Measurements from ENCODE around the gene MDH1B. TPM values are rescaled to one million over a fixed set of nuclear protein-coding genes. Genes with fewer than 3 reads are reported as not detected.
A peak's percentile ranks its signal among the peaks of the same experiment; 100 is the strongest.

Gene MDH1B
- total and polyA plus RNA-seq, 2 donors (not counting 1 experiment from before 2014, with no cell fraction given), result 0.73 to 0.99 TPM

DNA sequence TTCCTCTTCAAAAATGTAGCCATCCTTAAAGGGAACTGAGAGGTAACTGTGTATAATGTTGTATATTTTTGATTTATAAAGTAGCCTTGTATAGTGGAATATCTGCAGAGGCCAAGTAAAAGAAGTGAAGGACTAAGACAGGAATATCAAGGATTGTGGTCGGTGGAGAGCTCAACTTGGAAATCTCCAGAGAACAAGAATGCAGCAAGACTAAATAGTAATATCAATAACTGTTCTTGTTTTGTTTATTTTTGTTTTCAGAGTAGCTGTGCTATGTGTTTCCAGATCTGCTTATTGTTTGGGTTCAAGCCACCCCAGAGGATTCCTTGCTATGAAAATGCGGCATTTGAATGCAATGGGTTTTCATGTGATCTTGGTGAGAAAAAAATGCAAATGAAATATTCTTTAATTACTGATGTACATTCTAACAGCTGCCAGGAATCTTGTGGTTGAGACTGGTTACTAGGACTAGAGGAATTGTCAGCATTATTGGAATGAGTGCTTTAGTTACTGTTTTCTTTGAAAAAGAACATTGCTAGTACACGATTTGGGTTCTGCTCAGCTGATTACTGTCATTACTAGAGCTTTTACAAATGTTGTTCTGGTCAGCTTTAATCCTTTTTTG lies 25.3 kb upstream of the MDH1B start:
- H3K27ac ChIP-seq (ENCODE audit: insufficient read depth, low read length), result no peak overlapping the region
- H3K4me2 ChIP-seq (ENCODE audit: extremely low read depth, insufficient read depth, low read length), result no peak overlapping the region
- H3K27me3 ChIP-seq (ENCODE audit: control insufficient read depth, insufficient read depth, low read length), result no peaks in the 10 kb centered on the region
- peak in 1 of 2 donors; percentile 75 for DNase-seq (ENCODE audit: low read depth in 2 of 2)
- H3K9me3 ChIP-seq (ENCODE audit: control insufficient read depth, insufficient read depth, low read depth, low read length), result no peaks in the 10 kb centered on the region
- H2AFZ ChIP-seq (ENCODE audit: low read length), result no peak overlapping the region
- no peak overlapping the region for H3K4me3 ChIP-seq (replicated peaks in 1 of 4; ENCODE audit: control extremely low read depth in 1 of 4, insufficient read depth in 1 of 4, low read depth in 3 of 4, low read length in 4 of 4)
- H3K9ac ChIP-seq (ENCODE audit: insufficient read depth, low read length), result no peak overlapping the region
- H3K36me3 ChIP-seq (ENCODE audit: control insufficient read depth, insufficient read depth, low read length), result peaks cover 6% of the 10 kb centered on the region
- TF ChIP-seq, protein P1, sequence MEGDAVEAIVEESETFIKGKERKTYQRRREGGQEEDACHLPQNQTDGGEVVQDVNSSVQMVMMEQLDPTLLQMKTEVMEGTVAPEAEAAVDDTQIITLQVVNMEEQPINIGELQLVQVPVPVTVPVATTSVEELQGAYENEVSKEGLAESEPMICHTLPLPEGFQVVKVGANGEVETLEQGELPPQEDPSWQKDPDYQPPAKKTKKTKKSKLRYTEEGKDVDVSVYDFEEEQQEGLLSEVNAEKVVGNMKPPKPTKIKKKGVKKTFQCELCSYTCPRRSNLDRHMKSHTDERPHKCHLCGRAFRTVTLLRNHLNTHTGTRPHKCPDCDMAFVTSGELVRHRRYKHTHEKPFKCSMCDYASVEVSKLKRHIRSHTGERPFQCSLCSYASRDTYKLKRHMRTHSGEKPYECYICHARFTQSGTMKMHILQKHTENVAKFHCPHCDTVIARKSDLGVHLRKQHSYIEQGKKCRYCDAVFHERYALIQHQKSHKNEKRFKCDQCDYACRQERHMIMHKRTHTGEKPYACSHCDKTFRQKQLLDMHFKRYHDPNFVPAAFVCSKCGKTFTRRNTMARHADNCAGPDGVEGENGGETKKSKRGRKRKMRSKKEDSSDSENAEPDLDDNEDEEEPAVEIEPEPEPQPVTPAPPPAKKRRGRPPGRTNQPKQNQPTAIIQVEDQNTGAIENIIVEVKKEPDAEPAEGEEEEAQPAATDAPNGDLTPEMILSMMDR (conservative IDR thresholded peaks at IDR 0.05 in 1 of 2, IDR thresholded peaks at IDR 0.05 in 1 of 2; ENCODE audit: low read depth in 1 of 2, low read length in 2 of 2), result no peak
- no peak for TF ChIP-seq EZH2 (IDR thresholded peaks at IDR 0.05; ENCODE audit: low read length, missing control alignments)
- no peaks in the 10 kb centered on the region for H3K79me2 ChIP-seq (ENCODE audit: control insufficient read depth, insufficient read depth, low read length)
- H4K20me1 ChIP-seq (ENCODE audit: control insufficient read depth, extremely low read depth, insufficient read depth, low read length), result no peaks in the 10 kb centered on the region
- no peaks in the 10 kb centered on the region for H3K4me1 ChIP-seq (ENCODE audit: control insufficient read depth, extremely low read depth, insufficient read depth, low read length)

DNA sequence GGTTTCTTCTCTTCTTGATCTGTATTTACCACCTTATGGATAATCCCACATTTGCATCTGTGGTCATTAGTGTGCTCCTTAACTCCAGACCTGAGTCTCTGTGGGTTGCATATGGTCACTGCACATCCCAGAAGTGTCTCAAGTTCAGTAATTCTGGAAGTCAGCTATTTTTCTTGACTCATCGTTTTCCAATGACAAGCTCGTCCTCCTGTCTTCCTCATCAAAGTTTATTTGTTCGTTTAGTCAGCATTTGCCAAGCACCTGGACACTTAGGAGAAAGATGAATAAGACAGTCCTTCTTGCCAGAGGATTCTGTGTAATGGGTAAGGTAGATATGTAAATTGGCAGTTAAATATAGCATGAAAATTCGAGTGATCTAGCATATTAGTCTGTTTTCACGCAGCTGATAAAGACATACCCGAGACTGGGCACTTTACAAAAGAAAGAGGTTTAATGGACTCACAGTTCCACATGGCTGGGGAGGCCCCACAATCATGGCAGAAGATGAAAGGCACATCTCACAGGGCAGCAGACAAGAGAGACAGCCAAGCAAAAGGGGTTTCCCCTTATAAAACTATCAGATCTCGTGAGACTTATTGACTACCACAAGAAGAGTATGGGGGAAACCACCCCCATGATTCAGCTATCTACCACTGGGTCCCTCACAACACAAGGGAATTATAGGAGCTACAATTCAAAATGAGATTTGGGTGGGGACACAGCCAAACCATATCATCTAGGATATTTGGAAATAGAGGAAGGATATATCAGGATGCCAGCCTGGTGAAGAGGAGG lies 19.6 kb upstream of the MDH1B start:
- Histone ChIP-seq H3K36me3 (ENCODE audit: control insufficient read depth, insufficient read depth, low read length) (peaks cover 6% of the 10 kb centered on the region), H3K27me3 (ENCODE audit: control insufficient read depth, insufficient read depth, low read length) (no peaks in the 10 kb centered on the region), H3K4me1 (ENCODE audit: control insufficient read depth, extremely low read depth, insufficient read depth, low read length) (no peaks in the 10 kb centered on the region), H3K9ac (ENCODE audit: insufficient read depth, low read length) (no peak overlapping the region), H3K9me3 (ENCODE audit: control insufficient read depth, insufficient read depth, low read depth, low read length) (no peaks in the 10 kb centered on the region), H3K79me2 (ENCODE audit: control insufficient read depth, insufficient read depth, low read length) (peaks cover 3% of the 10 kb centered on the region), H2AFZ (ENCODE audit: low read length) (no peak overlapping the region), H3K4me3 (replicated peaks in 1 of 4; ENCODE audit: control extremely low read depth in 1 of 4, insufficient read depth in 1 of 4, low read depth in 3 of 4, low read length in 4 of 4) (no peak overlapping the region), H3K27ac (ENCODE audit: insufficient read depth, low read length) (no peak overlapping the region), H3K4me2 (ENCODE audit: extremely low read depth, insufficient read depth, low read length) (no peak overlapping the region), H4K20me1 (ENCODE audit: control insufficient read depth, extremely low read depth, insufficient read depth, low read length) (no peaks in the 10 kb centered on the region)
- DNase-seq (ENCODE audit: low read depth in 2 of 2), result no peak
- no peak for TF ChIP-seq EZH2 (IDR thresholded peaks at IDR 0.05; ENCODE audit: low read length, missing control alignments)
- TF ChIP-seq, protein P1 (conservative IDR thresholded peaks at IDR 0.05 in 1 of 2, IDR thresholded peaks at IDR 0.05 in 1 of 2; ENCODE audit: low read depth in 1 of 2, low read length in 2 of 2), result no peak

DNA sequence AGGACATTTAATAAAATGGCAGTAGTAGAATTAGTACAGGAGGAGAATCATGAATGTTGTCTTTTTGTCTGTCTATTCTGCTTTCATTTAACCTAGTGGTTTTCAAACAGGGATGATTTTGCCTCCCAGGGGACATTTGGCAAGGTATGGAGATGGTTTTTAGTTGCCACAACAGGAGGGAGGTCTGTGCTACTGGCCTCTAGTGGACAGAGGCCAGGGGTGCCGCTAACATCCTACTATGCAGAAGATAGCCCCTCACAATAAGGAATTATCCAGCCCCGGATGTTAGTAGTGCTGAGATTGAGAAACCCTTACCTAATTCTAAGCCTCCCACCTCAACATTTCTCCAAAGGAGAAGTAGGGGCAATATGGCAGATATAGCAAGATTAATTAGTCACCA lies 18.6 kb upstream of the MDH1B start:
- Histone ChIP-seq H3K9ac (ENCODE audit: insufficient read depth, low read length) (no peak overlapping the region), H4K20me1 (ENCODE audit: control insufficient read depth, extremely low read depth, insufficient read depth, low read length) (no peaks in the 10 kb centered on the region), H3K4me3 (replicated peaks in 1 of 4; ENCODE audit: control extremely low read depth in 1 of 4, insufficient read depth in 1 of 4, low read depth in 3 of 4, low read length in 4 of 4) (no peak overlapping the region), H3K36me3 (ENCODE audit: control insufficient read depth, insufficient read depth, low read length) (peaks cover 6% of the 10 kb centered on the region), H3K27ac (ENCODE audit: insufficient read depth, low read length) (no peak overlapping the region), H3K9me3 (ENCODE audit: control insufficient read depth, insufficient read depth, low read depth, low read length) (no peaks in the 10 kb centered on the region), H3K4me1 (ENCODE audit: control insufficient read depth, extremely low read depth, insufficient read depth, low read length) (no peaks in the 10 kb centered on the region), H3K27me3 (ENCODE audit: control insufficient read depth, insufficient read depth, low read length) (no peaks in the 10 kb centered on the region), H3K4me2 (ENCODE audit: extremely low read depth, insufficient read depth, low read length) (no peak overlapping the region), H2AFZ (ENCODE audit: low read length) (no peak overlapping the region), H3K79me2 (ENCODE audit: control insufficient read depth, insufficient read depth, low read length) (peaks cover 3% of the 10 kb centered on the region)
- TF ChIP-seq, protein P1 (conservative IDR thresholded peaks at IDR 0.05 in 1 of 2, IDR thresholded peaks at IDR 0.05 in 1 of 2; ENCODE audit: low read depth in 1 of 2, low read length in 2 of 2), result peak; percentile 44 to 56
- TF ChIP-seq EZH2 (IDR thresholded peaks at IDR 0.05; ENCODE audit: low read length, missing control alignments), result no peak
- peak in 1 of 2 donors; percentile 3 for DNase-seq (ENCODE audit: low read depth in 2 of 2)

All from fibroblast of lung (primary cell).